GM18511 (cell line): Measurements from ENCODE around the gene HPCA.

Experiments
- ATAC-seq: cut with Tn5 transposase; IDR thresholded peaks from one replicate; pipeline ENCODE4 v1.9.1; 2021; ENCODE audit warnings: mild to moderate bottlenecking, moderate library complexity; ENCODE audit not compliant: unreplicated experiment

Gene HPCA

GRCh38 chr1:32886004-32886827 is at the start of gene HPCA:
Gene HPCA (plus strand): TSS chr1:32886491. CDS start chr1:32888899, 2,408 bp downstream.
- ATAC-seq, result no peak

GRCh38 chr1:32848354-32849063 is 37.8 kb upstream of the HPCA start:
- ATAC-seq, result no peak

- no peak for ATAC-seq
Observed at GRCh38 chr1:32855861-32856617, 30.3 kb upstream of the HPCA start.

- ATAC-seq, result no peak
Observed at GRCh38 chr1:32858136-32858535, 28.2 kb upstream of the HPCA start.

- no peak for ATAC-seq
Observed at GRCh38 chr1:32858791-32859190, 27.5 kb upstream of the HPCA start.

- no peak for ATAC-seq
Observed at GRCh38 chr1:32859915-32860314, 26.4 kb upstream of the HPCA start.

- ATAC-seq, result no peak
Observed at GRCh38 chr1:32860566-32860965, 25.7 kb upstream of the HPCA start.

- ATAC-seq, result no peak
Observed at GRCh38 chr1:32861904-32862695, 24.2 kb upstream of the HPCA start.

GRCh38 chr1:32863218-32863880 is 22.9 kb upstream of the HPCA start:
- no peak for ATAC-seq

GRCh38 chr1:32863881-32864245 is 22.4 kb upstream of the HPCA start:
- no peak for ATAC-seq

- no peak for ATAC-seq
Observed at GRCh38 chr1:32864375-32865019, 21.8 kb upstream of the HPCA start.

GRCh38 chr1:32865639-32866405 is 20.5 kb upstream of the HPCA start:
- no peak for ATAC-seq

GRCh38 chr1:32867151-32867550 is 19.1 kb upstream of the HPCA start:
- no peak for ATAC-seq

- ATAC-seq, result no peak
Observed at GRCh38 chr1:32867671-32868070, 18.6 kb upstream of the HPCA start.

GRCh38 chr1:32868085-32868484 is 18.2 kb upstream of the HPCA start:
- ATAC-seq, result no peak

GRCh38 chr1:32868806-32869455 is 17.4 kb upstream of the HPCA start:
- ATAC-seq, result no peak

GRCh38 chr1:32869923-32870614 is 16.2 kb upstream of the HPCA start:
- ATAC-seq, result no peak
